DMS 273 (cell line): ENCODE results near the gene CAND2.
A peak's percentile ranks its signal among the peaks of the same experiment; 100 is the strongest.

Experiments
- DNase-seq: peaks from one replicate; lab custom pipeline; 2025; ENCODE audit not compliant: unreplicated experiment; lab: John Stamatoyannopoulos, UW

Gene CAND2

GRCh38 chr3:12796171-12797123, at the start of gene CAND2:
TSS of gene CAND2 (plus strand) at chr3:12796680. CDS start at chr3:12796721, 41 bp downstream.
- peak; percentile 79 for DNase-seq

GRCh38 chr3:12748477-12748876, 48.0 kb upstream of the CAND2 start:
- no peak for DNase-seq

GRCh38 chr3:12750223-12750622, 46.3 kb upstream of the CAND2 start:
- DNase-seq: peak; percentile 86

- peak; percentile 53 for DNase-seq
These were observed 45.8 kb upstream of the CAND2 start for GRCh38 chr3:12750658-12751071.

- no peak for DNase-seq
These were observed 44.9 kb upstream of the CAND2 start for GRCh38 chr3:12751571-12751970.

GRCh38 chr3:12752102-12752501, 44.4 kb upstream of the CAND2 start:
- DNase-seq: no peak

- DNase-seq: no peak
These were observed 43.7 kb upstream of the CAND2 start for GRCh38 chr3:12752809-12753208.

GRCh38 chr3:12753275-12754028, 43.0 kb upstream of the CAND2 start:
- DNase-seq: no peak

GRCh38 chr3:12754313-12754712, 42.2 kb upstream of the CAND2 start:
- DNase-seq: no peak

- DNase-seq: no peak
These were observed 40.7 kb upstream of the CAND2 start for GRCh38 chr3:12755754-12756153.

GRCh38 chr3:12756175-12756574, 40.3 kb upstream of the CAND2 start:
- no peak for DNase-seq

GRCh38 chr3:12756635-12757034, 39.8 kb upstream of the CAND2 start:
- DNase-seq: no peak

- DNase-seq: peak; percentile 67
These were observed 38.3 kb upstream of the CAND2 start for GRCh38 chr3:12758025-12758781.

- peak; percentile 46 for DNase-seq
These were observed 37.3 kb upstream of the CAND2 start, which contains the start of gene TMEM40 for GRCh38 chr3:12759097-12759679. TSS of gene TMEM40 (minus strand) at chr3:12759259. CDS start at chr3:12749832, 9,427 bp downstream.

- DNase-seq: peak; percentile 41
These were observed 36.6 kb upstream of the CAND2 start for GRCh38 chr3:12759693-12760565.

- no peak for DNase-seq
These were observed 32.2 kb upstream of the CAND2 start for GRCh38 chr3:12764171-12764776.

- no peak for DNase-seq
These were observed 29.9 kb upstream of the CAND2 start for GRCh38 chr3:12766541-12766940.

- no peak for DNase-seq
These were observed 27.6 kb upstream of the CAND2 start for GRCh38 chr3:12768579-12769527.
